Liver (tissue), 9 donors: ENCODE measurements around the gene ZNF133. TPM values are rescaled to one million over a fixed set of nuclear protein-coding genes. Genes with fewer than 3 reads are reported as not detected.

Experiments
- DNase-seq: peaks from one replicate; pipeline ENCODE4 v3.0.0-alpha.2; 2017; ENCODE audit warnings: low spot score
- H3K27ac ChIP-seq, 2 donors: one replicate each; pipeline ENCODE4 v1.7.0; 2013; ENCODE audit warnings: inconsistent platforms in 2 of 2, low read length in 2 of 2, control low read depth in 1 of 2, low read depth in 1 of 2, mild to moderate bottlenecking in 1 of 2
- H3K27me3 ChIP-seq, 4 donors: one replicate each; pipeline versions ENCODE4 v1.6.1 to v1.7.0; 2013; ENCODE audit warnings: low read length in 3 of 4, inconsistent platforms in 1 of 4, mild to moderate bottlenecking in 1 of 4, moderate library complexity in 1 of 4; ENCODE audit not compliant: control insufficient read depth in 4 of 4, insufficient read depth in 4 of 4
- H3K36me3 ChIP-seq, 4 donors: one replicate each; pipeline versions ENCODE4 v1.6.1 to v1.7.0; 2013; ENCODE audit warnings: low read length in 3 of 4, mild to moderate bottlenecking in 3 of 4, low read depth in 1 of 4, moderate library complexity in 1 of 4; ENCODE audit not compliant: control insufficient read depth in 4 of 4, insufficient read depth in 3 of 4
- H3K4me1 ChIP-seq, 4 donors: one replicate each; pipeline versions ENCODE4 v1.6.1 to v1.7.0; 2013; ENCODE audit warnings: low read length in 3 of 4, mild to moderate bottlenecking in 3 of 4, moderate library complexity in 1 of 4; ENCODE audit not compliant: control insufficient read depth in 4 of 4, insufficient read depth in 4 of 4
- H3K4me3 ChIP-seq, 3 donors: one replicate each; pipeline versions ENCODE4 v1.6.1 to v1.7.0; 2013; ENCODE audit warnings: low read length in 3 of 3, control low read depth in 1 of 3, low read depth in 1 of 3, mild to moderate bottlenecking in 1 of 3
- H3K9ac ChIP-seq, 2 donors: one replicate each; pipeline ENCODE4 v1.7.0; 2013; ENCODE audit warnings: low read length in 2 of 2, mild to moderate bottlenecking in 2 of 2, moderate library complexity in 2 of 2, control low read depth in 1 of 2, low read depth in 1 of 2
- H3K9me3 ChIP-seq, 4 donors: one replicate each; pipeline versions ENCODE4 v1.6.1 to v1.7.0; 2013; ENCODE audit warnings: low read length in 3 of 4; ENCODE audit not compliant: control insufficient read depth in 4 of 4
- ATF3 ChIP-seq: IDR thresholded peaks from 2 replicates; pipeline ENCODE4 v1.6.1; 2016; ENCODE audit warnings: antibody characterized with exemption
- CTCF ChIP-seq: fragments of 150-350 bp; IDR thresholded peaks from 2 replicates; pipeline ENCODE4 v1.5.1; 2017; ENCODE audit warnings: improper control_type of control experiment, low read depth, low read length; ENCODE audit not compliant: missing input control
- EGR1 ChIP-seq, 2 donors: IDR thresholded peaks; 2 replicates each; pipeline ENCODE4 v1.6.1; 2016 to 2018; ENCODE audit warnings: antibody characterized with exemption in 2 of 2, low read depth in 2 of 2
- FOXA1 ChIP-seq: IDR thresholded peaks from 2 replicates; pipeline ENCODE4 v1.6.1; 2016; ENCODE audit warnings: antibody characterized with exemption
- GABPA ChIP-seq, 2 donors: IDR thresholded peaks in 1 of 2; conservative IDR thresholded peaks in 1 of 2; 2 replicates each; pipeline ENCODE4 v1.6.1; 2016; ENCODE audit warnings: antibody characterized with exemption in 2 of 2, mild to moderate bottlenecking in 1 of 2, moderate library complexity in 1 of 2
- HNF4A ChIP-seq, 2 donors: conservative IDR thresholded peaks; 2 replicates each; pipeline ENCODE4 v1.6.1; 2016; ENCODE audit warnings: antibody characterized with exemption in 2 of 2, mild to moderate bottlenecking in 2 of 2
- MAX ChIP-seq: IDR thresholded peaks from 2 replicates; pipeline ENCODE4 v1.6.1; 2016; ENCODE audit warnings: antibody characterized with exemption
- RAD21 ChIP-seq, 2 donors: IDR thresholded peaks; 2 replicates each; pipeline ENCODE4 v1.6.1; 2016; ENCODE audit warnings: antibody characterized with exemption in 2 of 2, mild to moderate bottlenecking in 2 of 2
- REST ChIP-seq: IDR thresholded peaks from 2 replicates; pipeline ENCODE4 v1.6.1; 2016; ENCODE audit warnings: antibody characterized with exemption, mild to moderate bottlenecking
- RXRA ChIP-seq, 2 donors: IDR thresholded peaks; 2 replicates each; pipeline ENCODE4 v1.6.1; 2017 to 2018; ENCODE audit warnings: antibody characterized with exemption in 2 of 2, mild to moderate bottlenecking in 1 of 2
- TAF1 ChIP-seq: conservative IDR thresholded peaks from 2 replicates; pipeline ENCODE4 v1.6.1; 2016; ENCODE audit warnings: antibody characterized with exemption, mild to moderate bottlenecking
- YY1 ChIP-seq: IDR thresholded peaks from 2 replicates; pipeline ENCODE4 v1.6.1; 2016; ENCODE audit warnings: antibody characterized with exemption, mild to moderate bottlenecking
- WGBS: extraction: QIAGEN DNeasy Blood & Tissue Kit; methylation state at CpG from one replicate; pipeline ENCODE4 v1.1.7; 2013; 5-methylcytosine and 5-hydroxymethylcytosine counted together
- polyA plus RNA-seq, 2 donors: library from polyadenylated mRNA; stranded (reverse) in 1 of 2; unstranded in 1 of 2; fragments of 200-250 nt in 1 of 2; fragments of >200 nt in 1 of 2; fragmentation: Nextera tagmentation in 1 of 2; extraction: Ambion mirVana in 1 of 2; gene quantifications; one replicate each; pipeline versions ENCODE4 v1.2.1 to v1.2.3, GENCODE V29; 2013 to 2015
- total RNA-seq, 2 donors: library from RNA; depleted of rRNA; stranded (reverse); fragments of >200 nt; gene quantifications; one replicate each; pipeline ENCODE4 v1.2.3, GENCODE V29; 2014
- TF ChIP-seq, protein P1 (sequence below): IDR thresholded peaks from 2 replicates; pipeline ENCODE4 v1.6.1; 2016; ENCODE audit warnings: antibody characterized with exemption
- donor health status: healthy.
- donor health status: healthy.
- donor health status: healthy.
- donor health status: healthy.
- donor health status: healthy.

ZNF133 gene
- total and polyA plus RNA-seq, 4 donors = 3.4 to 9.5 (median 6.0) TPM

DNA sequence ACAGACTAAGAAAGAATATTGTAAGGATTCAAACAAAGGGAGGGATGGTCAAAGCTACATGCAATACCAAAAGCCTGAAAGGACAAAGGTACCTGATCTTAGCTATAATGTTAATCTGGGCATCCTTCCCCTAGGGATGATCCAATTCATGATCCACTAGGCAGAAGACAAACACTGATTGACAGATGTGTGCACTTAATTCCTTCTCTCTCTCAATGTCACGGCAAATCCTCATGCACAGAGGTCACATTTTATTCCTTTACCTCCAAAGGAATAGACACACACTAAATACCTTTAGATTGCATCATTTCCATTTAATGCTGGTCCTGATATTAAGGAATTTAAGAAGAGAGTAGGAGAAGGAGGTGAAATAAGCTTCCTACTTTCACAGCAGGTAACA is 73.4 kb downstream of the ZNF133 start (continued):
- TF ChIP-seq GABPA (IDR thresholded peaks at IDR 0.05 in 1 of 2, conservative IDR thresholded peaks at IDR 0.05 in 1 of 2) (no peak), YY1 (no peak), RXRA (IDR thresholded peaks at IDR 0.05) (no peak), MAX (no peak), FOXA1 (no peak), HNF4A (conservative IDR thresholded peaks at IDR 0.05) (no peak), RAD21 (IDR thresholded peaks at IDR 0.05) (no peak)
- TF ChIP-seq, protein P1, sequence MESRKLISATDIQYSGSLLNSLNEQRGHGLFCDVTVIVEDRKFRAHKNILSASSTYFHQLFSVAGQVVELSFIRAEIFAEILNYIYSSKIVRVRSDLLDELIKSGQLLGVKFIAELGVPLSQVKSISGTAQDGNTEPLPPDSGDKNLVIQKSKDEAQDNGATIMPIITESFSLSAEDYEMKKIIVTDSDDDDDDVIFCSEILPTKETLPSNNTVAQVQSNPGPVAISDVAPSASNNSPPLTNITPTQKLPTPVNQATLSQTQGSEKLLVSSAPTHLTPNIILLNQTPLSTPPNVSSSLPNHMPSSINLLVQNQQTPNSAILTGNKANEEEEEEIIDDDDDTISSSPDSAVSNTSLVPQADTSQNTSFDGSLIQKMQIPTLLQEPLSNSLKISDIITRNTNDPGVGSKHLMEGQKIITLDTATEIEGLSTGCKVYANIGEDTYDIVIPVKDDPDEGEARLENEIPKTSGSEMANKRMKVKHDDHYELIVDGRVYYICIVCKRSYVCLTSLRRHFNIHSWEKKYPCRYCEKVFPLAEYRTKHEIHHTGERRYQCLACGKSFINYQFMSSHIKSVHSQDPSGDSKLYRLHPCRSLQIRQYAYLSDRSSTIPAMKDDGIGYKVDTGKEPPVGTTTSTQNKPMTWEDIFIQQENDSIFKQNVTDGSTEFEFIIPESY = no peak

GRCh38 chr20:18362916-18363315 is 74.6 kb downstream of the ZNF133 start:
- 91% methylated on average over 13 of the region's 13 CpGs for WGBS

GRCh38 chr20:18363708-18364107 is 75.4 kb downstream of the ZNF133 start:
- H3K27me3 ChIP-seq = no peaks in the 10 kb centered on the region
- H3K4me1 ChIP-seq = no peaks in the 10 kb centered on the region
- 91% methylated on average over 2 of the region's 2 CpGs for WGBS
- H3K27ac ChIP-seq = no peak overlapping the region
- H3K4me3 ChIP-seq = no peak overlapping the region
- H3K36me3 ChIP-seq = no peaks in the 10 kb centered on the region
- no peaks in the 10 kb centered on the region for H3K9me3 ChIP-seq
- H3K9ac ChIP-seq = no peak overlapping the region
- TF ChIP-seq REST = no peak
- TF ChIP-seq TAF1 = no peak
- TF ChIP-seq, protein P1 = no peak
- DNase-seq = no peak

More at GRCh38 chr20:18362916-18363315, 74.6 kb downstream of the ZNF133 start:
- H3K9ac ChIP-seq = no peak overlapping the region
- no peaks in the 10 kb centered on the region for H3K36me3 ChIP-seq
- H3K27ac ChIP-seq = no peak overlapping the region
- H3K4me3 ChIP-seq = no peak overlapping the region
- no peak for TF ChIP-seq ATF3
- TF ChIP-seq CTCF = no peak
- no peak for TF ChIP-seq EGR1 (IDR thresholded peaks at IDR 0.05; ENCODE audit: low read depth in 2 of 2)
- H3K27me3 ChIP-seq = no peaks in the 10 kb centered on the region
- no peaks in the 10 kb centered on the region for H3K4me1 ChIP-seq
- H3K9me3 ChIP-seq = no peaks in the 10 kb centered on the region
- DNase-seq = no peak
